Neural crest cell (in vitro differentiated cells): ENCODE measurements around the gene NFASC. TPM values are rescaled to one million over a fixed set of nuclear protein-coding genes. Genes with fewer than 3 reads are reported as not detected.

ENCODE experiments used
- DNase-seq: peaks from one replicate; pipeline ENCODE4 v3.0.0; 2021; ENCODE audit warnings: low read depth, mixed read lengths, low spot score
- H3K27ac Mint-ChIP-seq: one replicate; pipeline ENCODE4 v1.8.0; 2021; ENCODE audit warnings: mild to moderate bottlenecking, mixed read lengths; ENCODE audit not compliant: unreplicated experiment
- H3K27me3 Mint-ChIP-seq: 2 replicates; pipeline ENCODE4 v1.8.0; 2021; ENCODE audit warnings: low read depth, mild to moderate bottlenecking, mixed read lengths
- H3K36me3 Mint-ChIP-seq: 2 replicates; pipeline ENCODE4 v1.8.0; 2021; ENCODE audit warnings: low read depth, mild to moderate bottlenecking, mixed read lengths
- H3K4me1 Mint-ChIP-seq: 2 replicates; pipeline ENCODE4 v1.8.0; 2021; ENCODE audit warnings: mixed read lengths
- H3K4me3 Mint-ChIP-seq: one replicate; pipeline ENCODE4 v1.8.0; 2021; ENCODE audit warnings: mild to moderate bottlenecking, mixed read lengths
- H3K9me3 Mint-ChIP-seq: 2 replicates; pipeline ENCODE4 v1.8.0; 2021; ENCODE audit warnings: mixed read lengths
- CTCF ChIP-seq: fragments of 200-600 bp; sonication (generic); conservative IDR thresholded peaks from 2 replicates; pipeline ENCODE4 v1.5.0; 2021; ENCODE audit warnings: antibody characterized with exemption, mild to moderate bottlenecking
- total RNA-seq: library from RNA; stranded (reverse); gene quantifications from 2 replicates; pipeline ENCODE4 v1.2.1, GENCODE V29; 2021

NFASC gene
- total RNA-seq, 1 donor from 2014 or later, result 12.9 TPM

GRCh38 chr1:204989266-204990058 is 118.8 kb downstream of the NFASC start:
- H3K4me3 Mint-ChIP-seq, result peak overlapping the region; percentile 44
- DNase-seq, result peak; percentile 82
- H3K4me1 Mint-ChIP-seq, result peaks cover 71% of the 10 kb centered on the region

GRCh38 chr1:204990059-204990664 is 119.5 kb downstream of the NFASC start:
- no peaks in the 10 kb centered on the region for H3K36me3 Mint-ChIP-seq
- peak; percentile 11 for DNase-seq
- no peak overlapping the region for H3K27ac Mint-ChIP-seq
- H3K4me3 Mint-ChIP-seq, result no peak overlapping the region
- peaks cover 8% of the 10 kb centered on the region for H3K27me3 Mint-ChIP-seq
- peaks cover 75% of the 10 kb centered on the region for H3K4me1 Mint-ChIP-seq
- TF ChIP-seq CTCF, result no peak
- H3K9me3 Mint-ChIP-seq, result no peaks in the 10 kb centered on the region

More at GRCh38 chr1:204989266-204990058, 118.8 kb downstream of the NFASC start:
- H3K36me3 Mint-ChIP-seq, result no peaks in the 10 kb centered on the region
- H3K9me3 Mint-ChIP-seq, result no peaks in the 10 kb centered on the region
- H3K27me3 Mint-ChIP-seq, result peaks cover 6% of the 10 kb centered on the region
- TF ChIP-seq CTCF, result peak; percentile 98
- peak overlapping the region; percentile 19 for H3K27ac Mint-ChIP-seq

- DNase-seq, result no peak
- H3K27me3 Mint-ChIP-seq, result peaks cover 8% of the 10 kb centered on the region
- no peak overlapping the region for H3K27ac Mint-ChIP-seq
- H3K36me3 Mint-ChIP-seq, result no peaks in the 10 kb centered on the region
- no peak for TF ChIP-seq CTCF
- no peak overlapping the region for H3K4me3 Mint-ChIP-seq
- no peaks in the 10 kb centered on the region for H3K9me3 Mint-ChIP-seq
- peaks cover 80% of the 10 kb centered on the region for H3K4me1 Mint-ChIP-seq
Measured at GRCh38 chr1:204990721-204991341, 120.2 kb downstream of the NFASC start.

GRCh38 chr1:204991342-204991844 is 120.7 kb downstream of the NFASC start:
- Mint-ChIP-seq H3K27ac (no peak overlapping the region), H3K36me3 (no peaks in the 10 kb centered on the region), H3K4me1 (peaks cover 85% of the 10 kb centered on the region), H3K4me3 (no peak overlapping the region), H3K9me3 (no peaks in the 10 kb centered on the region), H3K27me3 (peaks cover 8% of the 10 kb centered on the region)
- TF ChIP-seq CTCF, result no peak
- DNase-seq, result no peak

GRCh38 chr1:204992201-204992997 is 121.7 kb downstream of the NFASC start:
- H3K27ac Mint-ChIP-seq, result no peak overlapping the region

More at GRCh38 chr1:204992201-204992997, 121.7 kb downstream of the NFASC start:
- Mint-ChIP-seq H3K9me3 (no peaks in the 10 kb centered on the region), H3K4me3 (no peak overlapping the region), H3K36me3 (no peaks in the 10 kb centered on the region), H3K27me3 (peaks cover 8% of the 10 kb centered on the region), H3K4me1 (peaks cover 79% of the 10 kb centered on the region)
- TF ChIP-seq CTCF, result no peak
- DNase-seq, result no peak
